ENCODE results near the gene GUCA2A.

The GUCA2A gene

DNA sequence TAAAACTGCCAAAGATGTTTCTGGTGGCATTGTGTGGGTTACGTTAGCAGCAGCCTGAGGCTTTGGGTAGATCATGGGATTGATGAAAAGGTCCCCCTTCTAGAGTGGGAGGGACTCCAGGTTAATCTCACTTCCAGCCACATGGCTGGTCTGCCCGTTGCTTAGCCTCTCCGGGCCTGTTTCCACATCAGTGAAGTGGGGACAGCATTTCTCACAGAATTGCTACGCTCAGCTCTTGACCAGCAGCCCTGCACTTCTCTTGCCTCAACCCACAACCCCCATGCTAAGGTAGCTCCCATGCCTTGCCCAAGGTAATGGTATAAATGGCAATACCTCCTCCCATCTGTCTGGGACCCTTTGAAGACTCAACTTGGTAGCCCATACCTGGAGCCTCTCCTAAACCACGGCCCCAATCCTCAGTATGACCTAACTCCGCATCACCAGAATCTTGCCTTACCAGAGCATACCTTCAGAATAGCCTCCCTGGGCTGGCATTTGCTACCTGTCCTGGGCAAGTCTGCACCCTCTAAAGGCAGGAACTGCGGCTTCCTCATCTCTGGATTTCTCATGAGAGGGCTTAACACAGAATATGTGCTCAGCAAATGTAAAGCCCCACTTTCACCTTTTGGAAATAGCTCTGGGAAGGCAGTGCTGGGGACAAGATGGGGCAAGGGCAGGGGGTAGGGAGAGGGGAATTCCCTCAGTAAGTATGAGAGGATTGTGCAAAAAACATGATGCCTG, 10.9 kb upstream of the GUCA2A start:
- Histone ChIP-seq H3K36me3 (ENCODE audit: insufficient read depth, low read length) (peaks cover 9% of the 10 kb centered on the region), H3K27me3 (ENCODE audit: control insufficient read depth in 1 of 2, insufficient read depth in 2 of 2, low read length in 2 of 2) (no peaks in the 10 kb centered on the region), H3K9me3 (ENCODE audit: low read length) (no peaks in the 10 kb centered on the region), H3K4me3 (ENCODE audit: low read depth in 1 of 2, low read length in 2 of 2) (no peak overlapping the region), H3K27ac (ENCODE audit: low read depth, low read length) (no peak overlapping the region), H3K9ac (ENCODE audit: low read length) (no peak overlapping the region), H3K4me1 (ENCODE audit: insufficient read depth, low read length) (peaks cover 32% of the 10 kb centered on the region)

DNA sequence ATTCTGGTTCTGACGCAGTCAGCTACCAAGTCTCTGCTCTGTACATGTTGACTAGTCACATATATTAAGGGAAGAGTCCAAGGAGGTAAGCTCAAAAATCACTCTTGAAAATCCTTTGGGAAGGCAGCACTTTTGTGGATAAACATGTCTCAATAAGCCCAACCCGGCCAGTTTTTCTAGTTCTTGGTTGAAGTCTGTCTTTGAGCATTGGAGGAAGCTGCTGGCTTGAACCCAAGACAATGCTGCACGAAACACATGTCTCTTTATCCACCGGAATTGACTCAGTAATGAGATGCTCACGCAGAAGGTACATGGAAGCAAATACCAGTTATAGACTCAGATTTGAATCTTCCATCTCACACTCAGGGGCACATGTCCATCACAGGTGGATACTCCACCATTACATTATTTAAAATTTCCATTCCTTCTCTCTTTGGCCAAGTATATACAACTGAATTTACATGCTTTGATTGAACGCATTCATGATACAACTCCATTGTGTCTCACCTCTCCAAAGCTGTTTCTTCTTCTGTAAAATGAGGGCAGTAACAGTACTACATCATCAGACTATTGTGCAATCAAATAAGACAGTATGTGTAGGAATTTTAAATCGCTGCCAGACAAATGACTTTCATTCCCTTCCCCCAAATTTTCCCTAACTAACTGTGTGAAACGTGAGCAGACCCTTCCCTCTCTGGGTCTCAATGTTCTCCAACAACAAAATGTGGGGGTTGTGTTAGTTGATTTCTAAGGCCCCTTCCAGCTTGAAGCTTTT, 9.6 kb upstream of the GUCA2A start:
- Histone ChIP-seq H3K9ac (ENCODE audit: low read length) (no peak overlapping the region), H3K27me3 (ENCODE audit: control insufficient read depth in 1 of 2, insufficient read depth in 2 of 2, low read length in 2 of 2) (no peaks in the 10 kb centered on the region), H3K36me3 (ENCODE audit: insufficient read depth, low read length) (no peaks in the 10 kb centered on the region), H3K9me3 (ENCODE audit: low read length) (no peaks in the 10 kb centered on the region), H3K4me3 (ENCODE audit: low read depth in 1 of 2, low read length in 2 of 2) (no peak overlapping the region), H3K27ac (ENCODE audit: low read depth, low read length) (no peak overlapping the region), H3K4me1 (ENCODE audit: insufficient read depth, low read length) (peaks cover 22% of the 10 kb centered on the region)

DNA sequence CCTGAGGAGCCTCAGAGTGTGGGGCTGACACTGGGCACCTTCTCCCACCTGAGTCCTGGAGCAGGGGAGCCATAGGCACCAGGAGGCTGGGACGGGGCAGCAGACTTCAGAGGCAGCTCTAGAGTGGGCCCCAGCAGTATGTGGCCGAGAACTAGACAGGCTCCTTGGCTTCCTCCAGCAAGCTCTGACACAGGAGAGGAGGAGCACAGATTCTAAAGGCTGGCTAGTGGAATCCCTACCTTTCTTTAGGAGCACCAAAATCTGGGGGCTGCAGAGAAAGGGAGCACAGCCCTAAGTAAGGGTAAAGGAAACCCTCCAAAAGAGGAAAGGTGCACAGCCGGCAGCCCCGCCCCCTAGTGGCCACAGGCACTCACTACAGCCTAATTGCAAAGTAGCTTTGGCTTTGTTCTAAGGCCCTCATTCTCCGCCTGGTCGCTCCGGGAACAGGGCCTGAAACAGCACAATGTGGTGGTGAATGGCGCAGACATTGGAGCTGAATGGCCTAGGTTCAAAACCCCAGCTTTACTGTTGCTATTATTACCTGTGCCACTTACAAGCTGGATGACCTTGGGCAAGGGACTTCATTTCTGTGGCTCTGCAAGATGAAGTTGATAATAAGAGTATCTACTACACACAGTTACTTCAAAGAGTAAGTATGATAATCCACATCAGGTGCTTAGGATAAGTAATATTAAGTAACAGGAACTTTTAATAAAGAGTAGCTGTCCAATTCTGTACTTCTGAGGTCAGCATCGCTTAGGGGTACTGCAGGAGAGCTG, 8.8 kb upstream of the GUCA2A start:
- H3K9ac ChIP-seq (ENCODE audit: low read length), result no peak overlapping the region
- no peaks in the 10 kb centered on the region for H3K9me3 ChIP-seq (ENCODE audit: low read length)
- no peak overlapping the region for H3K4me3 ChIP-seq (ENCODE audit: low read depth in 1 of 2, low read length in 2 of 2)
- H3K27me3 ChIP-seq (ENCODE audit: control insufficient read depth in 1 of 2, insufficient read depth in 2 of 2, low read length in 2 of 2), result no peaks in the 10 kb centered on the region
- H3K4me1 ChIP-seq (ENCODE audit: insufficient read depth, low read length), result peaks cover 18% of the 10 kb centered on the region
- H3K36me3 ChIP-seq (ENCODE audit: insufficient read depth, low read length), result no peaks in the 10 kb centered on the region
- no peak overlapping the region for H3K27ac ChIP-seq (ENCODE audit: low read depth, low read length)

DNA sequence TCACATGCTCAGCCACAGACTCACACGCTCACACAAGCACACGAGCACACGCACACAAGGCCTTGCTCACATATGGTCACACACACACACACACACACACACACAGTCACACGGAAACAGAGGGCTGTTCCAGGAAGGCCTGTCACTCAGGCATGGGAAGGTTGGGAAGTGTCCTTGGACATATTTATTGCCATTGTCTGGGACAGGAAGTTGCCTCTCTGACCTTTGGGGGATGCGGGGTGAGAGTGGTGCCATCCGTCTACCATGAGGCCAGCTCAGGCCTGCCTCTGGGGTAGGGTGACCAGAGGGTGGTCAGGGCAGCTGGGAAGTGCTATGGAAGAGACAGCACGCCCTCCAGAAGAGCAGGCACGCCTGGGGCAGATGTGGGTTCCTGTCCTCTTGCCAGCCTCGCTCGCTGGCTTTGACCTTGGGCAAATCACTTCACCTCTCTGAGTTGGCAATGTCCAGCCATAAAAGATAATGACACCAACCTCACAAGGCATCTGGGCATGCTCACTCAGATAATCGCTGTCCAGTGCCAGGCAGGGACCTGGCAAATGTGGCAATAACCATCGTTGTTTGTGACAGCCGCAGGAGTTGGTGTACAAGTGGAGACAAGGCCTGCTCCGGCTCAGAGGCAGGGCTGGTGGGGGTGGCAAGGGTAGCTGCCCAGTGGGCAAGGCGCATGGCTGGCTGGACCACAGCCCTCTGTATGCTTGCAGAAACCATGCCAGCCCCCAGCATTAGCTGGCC, 8.0 kb upstream of the GUCA2A start:
- no peak overlapping the region for H3K27ac ChIP-seq (ENCODE audit: low read depth, low read length)
- H3K9me3 ChIP-seq (ENCODE audit: low read length), result no peaks in the 10 kb centered on the region
- H3K4me3 ChIP-seq (ENCODE audit: low read depth in 1 of 2, low read length in 2 of 2), result no peak overlapping the region
- H3K36me3 ChIP-seq (ENCODE audit: insufficient read depth, low read length), result no peaks in the 10 kb centered on the region
- H3K9ac ChIP-seq (ENCODE audit: low read length), result no peak overlapping the region
- H3K4me1 ChIP-seq (ENCODE audit: insufficient read depth, low read length), result peaks cover 18% of the 10 kb centered on the region
- H3K27me3 ChIP-seq (ENCODE audit: control insufficient read depth in 1 of 2, insufficient read depth in 2 of 2, low read length in 2 of 2), result no peaks in the 10 kb centered on the region

- Histone ChIP-seq H3K9ac (ENCODE audit: low read length) (no peak overlapping the region), H3K27ac (ENCODE audit: low read depth, low read length) (peak overlapping the region; percentile 17), H3K4me1 (ENCODE audit: insufficient read depth, low read length) (peaks cover 18% of the 10 kb centered on the region), H3K27me3 (ENCODE audit: control insufficient read depth in 1 of 2, insufficient read depth in 2 of 2, low read length in 2 of 2) (no peaks in the 10 kb centered on the region), H3K36me3 (ENCODE audit: insufficient read depth, low read length) (no peaks in the 10 kb centered on the region), H3K4me3 (ENCODE audit: low read depth in 1 of 2, low read length in 2 of 2) (no peak overlapping the region), H3K9me3 (ENCODE audit: low read length) (no peaks in the 10 kb centered on the region)
Measured at GRCh38 chr1:42171679-42172266, 7.2 kb upstream of the GUCA2A start.

GRCh38 chr1:42170779-42171621, 6.5 kb upstream of the GUCA2A start:
- no peaks in the 10 kb centered on the region for H3K9me3 ChIP-seq (ENCODE audit: low read length)
- H3K27me3 ChIP-seq (ENCODE audit: control insufficient read depth in 1 of 2, insufficient read depth in 2 of 2, low read length in 2 of 2), result no peaks in the 10 kb centered on the region
- peaks cover 20% of the 10 kb centered on the region for H3K4me1 ChIP-seq (ENCODE audit: insufficient read depth, low read length)
- no peak overlapping the region for H3K9ac ChIP-seq (ENCODE audit: low read length)
- no peak overlapping the region for H3K27ac ChIP-seq (ENCODE audit: low read depth, low read length)
- no peaks in the 10 kb centered on the region for H3K36me3 ChIP-seq (ENCODE audit: insufficient read depth, low read length)
- no peak overlapping the region for H3K4me3 ChIP-seq (ENCODE audit: low read depth in 1 of 2, low read length in 2 of 2)

GRCh38 chr1:42168763-42169162, 4.2 kb upstream of the GUCA2A start:
- Histone ChIP-seq H3K4me1 (ENCODE audit: insufficient read depth, low read length) (peaks cover 21% of the 10 kb centered on the region), H3K4me3 (ENCODE audit: low read depth in 1 of 2, low read length in 2 of 2) (no peak overlapping the region), H3K27me3 (ENCODE audit: control insufficient read depth in 1 of 2, insufficient read depth in 2 of 2, low read length in 2 of 2) (no peaks in the 10 kb centered on the region), H3K9ac (ENCODE audit: low read length) (no peak overlapping the region), H3K27ac (ENCODE audit: low read depth, low read length) (no peak overlapping the region), H3K36me3 (ENCODE audit: insufficient read depth, low read length) (no peaks in the 10 kb centered on the region), H3K9me3 (ENCODE audit: low read length) (no peaks in the 10 kb centered on the region)

DNA sequence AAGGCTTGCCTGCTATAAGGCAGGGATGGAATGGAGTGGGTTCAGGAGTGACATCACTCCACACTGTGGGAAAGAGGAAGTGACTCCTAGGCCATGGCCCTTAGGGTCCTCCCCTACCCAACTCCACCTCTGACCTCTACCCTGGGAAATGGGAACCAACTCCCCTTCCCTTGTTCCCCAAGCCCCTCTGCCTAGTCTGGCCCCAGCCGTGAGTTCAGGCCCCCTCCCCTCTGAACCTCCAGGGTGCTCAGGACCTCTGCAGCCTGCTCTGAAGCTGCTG, 3.8 kb upstream of the GUCA2A start:
- Histone ChIP-seq H3K27ac (ENCODE audit: low read depth, low read length) (no peak overlapping the region), H3K36me3 (ENCODE audit: insufficient read depth, low read length) (no peaks in the 10 kb centered on the region), H3K9ac (ENCODE audit: low read length) (no peak overlapping the region), H3K27me3 (ENCODE audit: control insufficient read depth in 1 of 2, insufficient read depth in 2 of 2, low read length in 2 of 2) (no peaks in the 10 kb centered on the region), H3K4me3 (ENCODE audit: low read depth in 1 of 2, low read length in 2 of 2) (no peak overlapping the region), H3K9me3 (ENCODE audit: low read length) (no peaks in the 10 kb centered on the region), H3K4me1 (ENCODE audit: insufficient read depth, low read length) (peaks cover 17% of the 10 kb centered on the region)

DNA sequence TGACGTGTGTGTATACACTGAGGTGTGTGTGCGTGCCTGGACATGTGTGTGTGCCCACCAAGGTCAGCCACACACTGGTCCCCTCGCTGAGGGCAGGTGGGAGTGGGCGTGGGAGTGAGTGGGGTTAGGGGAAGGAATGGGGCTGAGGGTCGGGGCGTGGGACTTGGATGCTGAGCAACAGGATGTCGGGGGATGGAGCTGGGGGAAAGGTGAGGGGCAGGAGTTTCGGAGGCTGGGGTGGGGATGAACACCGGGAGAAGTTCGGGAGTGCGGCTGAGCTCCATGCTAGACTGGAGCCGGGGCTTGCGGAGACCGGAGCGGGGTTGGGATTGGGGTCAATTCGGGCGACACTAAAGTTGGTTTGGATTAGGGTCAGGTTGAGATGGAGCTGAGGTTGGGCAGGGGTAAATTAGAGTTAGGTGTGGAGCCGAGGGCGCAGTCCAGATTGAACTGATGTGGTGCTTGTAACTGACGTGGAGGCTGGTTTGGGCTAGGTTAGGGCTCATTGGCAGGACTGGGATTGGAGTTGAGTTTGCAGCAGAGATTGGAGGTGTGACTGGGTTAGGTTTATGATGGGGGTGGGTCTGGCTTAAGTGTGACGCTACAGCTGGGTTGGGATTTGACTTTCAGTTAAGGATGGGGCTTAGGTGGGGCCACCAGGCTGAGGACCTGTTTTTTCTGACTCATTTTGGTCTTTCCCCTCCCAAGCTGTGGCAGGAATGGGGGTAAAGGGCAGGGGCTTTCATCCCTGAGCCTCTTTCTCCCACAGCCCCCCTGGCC, 3.3 kb upstream of the GUCA2A start:
- H3K4me3 ChIP-seq (ENCODE audit: low read depth in 1 of 2, low read length in 2 of 2), result no peak overlapping the region
- no peaks in the 10 kb centered on the region for H3K9me3 ChIP-seq (ENCODE audit: low read length)
- no peak overlapping the region for H3K9ac ChIP-seq (ENCODE audit: low read length)
- no peak overlapping the region for H3K27ac ChIP-seq (ENCODE audit: low read depth, low read length)
- no peaks in the 10 kb centered on the region for H3K36me3 ChIP-seq (ENCODE audit: insufficient read depth, low read length)
- H3K27me3 ChIP-seq (ENCODE audit: control insufficient read depth in 1 of 2, insufficient read depth in 2 of 2, low read length in 2 of 2), result no peaks in the 10 kb centered on the region
- H3K4me1 ChIP-seq (ENCODE audit: insufficient read depth, low read length), result peaks cover 11% of the 10 kb centered on the region
